Measurements from ENCODE around the gene KLHL5. TPM values are rescaled to one million over a fixed set of nuclear protein-coding genes. Genes with fewer than 3 reads are reported as not detected.

KLHL5 gene, protein sequence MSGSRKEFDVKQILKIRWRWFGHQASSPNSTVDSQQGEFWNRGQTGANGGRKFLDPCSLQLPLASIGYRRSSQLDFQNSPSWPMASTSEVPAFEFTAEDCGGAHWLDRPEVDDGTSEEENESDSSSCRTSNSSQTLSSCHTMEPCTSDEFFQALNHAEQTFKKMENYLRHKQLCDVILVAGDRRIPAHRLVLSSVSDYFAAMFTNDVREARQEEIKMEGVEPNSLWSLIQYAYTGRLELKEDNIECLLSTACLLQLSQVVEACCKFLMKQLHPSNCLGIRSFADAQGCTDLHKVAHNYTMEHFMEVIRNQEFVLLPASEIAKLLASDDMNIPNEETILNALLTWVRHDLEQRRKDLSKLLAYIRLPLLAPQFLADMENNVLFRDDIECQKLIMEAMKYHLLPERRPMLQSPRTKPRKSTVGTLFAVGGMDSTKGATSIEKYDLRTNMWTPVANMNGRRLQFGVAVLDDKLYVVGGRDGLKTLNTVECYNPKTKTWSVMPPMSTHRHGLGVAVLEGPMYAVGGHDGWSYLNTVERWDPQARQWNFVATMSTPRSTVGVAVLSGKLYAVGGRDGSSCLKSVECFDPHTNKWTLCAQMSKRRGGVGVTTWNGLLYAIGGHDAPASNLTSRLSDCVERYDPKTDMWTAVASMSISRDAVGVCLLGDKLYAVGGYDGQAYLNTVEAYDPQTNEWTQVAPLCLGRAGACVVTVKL
- polyA plus RNA-seq (33.8 TPM in 2 replicates), polyA minus RNA-seq (74.0 and 87.7 TPM in 2 replicates)

DNA sequence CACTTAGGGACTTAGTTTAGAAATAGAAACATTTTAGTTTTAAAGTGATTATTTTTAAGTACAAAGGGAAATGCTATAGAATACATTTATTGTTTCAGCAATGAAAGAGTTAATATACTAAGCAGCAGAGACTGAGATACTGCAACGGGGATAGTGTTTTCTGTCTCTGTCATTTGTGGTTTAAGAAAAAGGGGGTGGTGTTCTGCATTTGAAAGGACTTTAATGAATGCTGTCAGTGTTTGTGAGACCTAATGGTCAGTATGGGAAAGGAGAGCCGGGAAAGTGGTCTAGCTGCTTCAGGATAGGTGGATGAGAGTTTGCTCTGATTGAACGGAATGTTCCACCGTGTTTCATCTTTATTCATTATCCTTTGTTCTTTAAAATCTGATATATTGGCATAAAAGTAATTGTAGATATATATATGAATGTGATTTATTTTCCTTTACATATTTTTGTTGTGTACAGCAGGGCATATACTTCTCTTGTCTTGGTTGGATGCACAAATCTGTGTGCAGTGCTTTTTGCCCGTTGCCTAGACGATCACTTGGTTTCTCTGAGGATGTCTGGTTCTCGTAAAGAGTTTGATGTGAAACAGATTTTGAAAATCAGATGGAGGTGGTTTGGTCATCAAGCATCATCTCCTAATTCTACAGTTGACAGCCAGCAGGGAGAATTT is at the start of gene KLHL5:
Gene KLHL5 (plus strand): TSS at position 139 of the 676 bp plus-strand sequence. CDS start 421 bp downstream, at position 560.
- H3F3A ChIP-seq (ENCODE audit: insufficient read depth, low read length, poor library complexity, severe bottlenecking): peaks cover 4% of the 10 kb centered on the region
- H3K36me3 ChIP-seq (ENCODE audit: insufficient read depth, low read length): no peaks in the 10 kb centered on the region
- H3K9ac ChIP-seq (ENCODE audit: low read length): peak within 1 kb of the TSS; percentile 57
- H3K27me3 ChIP-seq (ENCODE audit: insufficient read depth, low read depth, low read length): no peaks in the 10 kb centered on the region
- H3K79me2 ChIP-seq (replicated peaks; ENCODE audit: insufficient read depth, low read length): peaks cover 39% of the 10 kb centered on the region
- peak within 1 kb of the TSS; percentile 70 for H3K27ac ChIP-seq (ENCODE audit: low read length)
- TF ChIP-seq EZH2 (IDR thresholded peaks at IDR 0.05; ENCODE audit: borderline replicate concordance, insufficient read depth, low read length, poor library complexity, severe bottlenecking): no peak
- no peak for TF ChIP-seq EP300 (conservative IDR thresholded peaks at IDR 0.05; ENCODE audit: poor library complexity, severe bottlenecking)
- no peak for TF ChIP-seq TAF1 (IDR thresholded peaks at IDR 0.05; ENCODE audit: low read depth)
- no peak for TF ChIP-seq SMC3 (conservative IDR thresholded peaks at IDR 0.05; ENCODE audit: poor library complexity)
- peak; percentile 54 for TF ChIP-seq MXI1 (conservative IDR thresholded peaks at IDR 0.05; ENCODE audit: poor library complexity, severe bottlenecking)
- TF ChIP-seq, protein P1, sequence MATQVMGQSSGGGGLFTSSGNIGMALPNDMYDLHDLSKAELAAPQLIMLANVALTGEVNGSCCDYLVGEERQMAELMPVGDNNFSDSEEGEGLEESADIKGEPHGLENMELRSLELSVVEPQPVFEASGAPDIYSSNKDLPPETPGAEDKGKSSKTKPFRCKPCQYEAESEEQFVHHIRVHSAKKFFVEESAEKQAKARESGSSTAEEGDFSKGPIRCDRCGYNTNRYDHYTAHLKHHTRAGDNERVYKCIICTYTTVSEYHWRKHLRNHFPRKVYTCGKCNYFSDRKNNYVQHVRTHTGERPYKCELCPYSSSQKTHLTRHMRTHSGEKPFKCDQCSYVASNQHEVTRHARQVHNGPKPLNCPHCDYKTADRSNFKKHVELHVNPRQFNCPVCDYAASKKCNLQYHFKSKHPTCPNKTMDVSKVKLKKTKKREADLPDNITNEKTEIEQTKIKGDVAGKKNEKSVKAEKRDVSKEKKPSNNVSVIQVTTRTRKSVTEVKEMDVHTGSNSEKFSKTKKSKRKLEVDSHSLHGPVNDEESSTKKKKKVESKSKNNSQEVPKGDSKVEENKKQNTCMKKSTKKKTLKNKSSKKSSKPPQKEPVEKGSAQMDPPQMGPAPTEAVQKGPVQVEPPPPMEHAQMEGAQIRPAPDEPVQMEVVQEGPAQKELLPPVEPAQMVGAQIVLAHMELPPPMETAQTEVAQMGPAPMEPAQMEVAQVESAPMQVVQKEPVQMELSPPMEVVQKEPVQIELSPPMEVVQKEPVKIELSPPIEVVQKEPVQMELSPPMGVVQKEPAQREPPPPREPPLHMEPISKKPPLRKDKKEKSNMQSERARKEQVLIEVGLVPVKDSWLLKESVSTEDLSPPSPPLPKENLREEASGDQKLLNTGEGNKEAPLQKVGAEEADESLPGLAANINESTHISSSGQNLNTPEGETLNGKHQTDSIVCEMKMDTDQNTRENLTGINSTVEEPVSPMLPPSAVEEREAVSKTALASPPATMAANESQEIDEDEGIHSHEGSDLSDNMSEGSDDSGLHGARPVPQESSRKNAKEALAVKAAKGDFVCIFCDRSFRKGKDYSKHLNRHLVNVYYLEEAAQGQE (IDR thresholded peaks at IDR 0.05; ENCODE audit: borderline replicate concordance): no peak
- TF ChIP-seq POLR2AphosphoS5 (IDR thresholded peaks at IDR 0.05): no peak
- peak; percentile 9 for TF ChIP-seq RAD21 (conservative IDR thresholded peaks at IDR 0.05)
- TF ChIP-seq, protein P2, sequence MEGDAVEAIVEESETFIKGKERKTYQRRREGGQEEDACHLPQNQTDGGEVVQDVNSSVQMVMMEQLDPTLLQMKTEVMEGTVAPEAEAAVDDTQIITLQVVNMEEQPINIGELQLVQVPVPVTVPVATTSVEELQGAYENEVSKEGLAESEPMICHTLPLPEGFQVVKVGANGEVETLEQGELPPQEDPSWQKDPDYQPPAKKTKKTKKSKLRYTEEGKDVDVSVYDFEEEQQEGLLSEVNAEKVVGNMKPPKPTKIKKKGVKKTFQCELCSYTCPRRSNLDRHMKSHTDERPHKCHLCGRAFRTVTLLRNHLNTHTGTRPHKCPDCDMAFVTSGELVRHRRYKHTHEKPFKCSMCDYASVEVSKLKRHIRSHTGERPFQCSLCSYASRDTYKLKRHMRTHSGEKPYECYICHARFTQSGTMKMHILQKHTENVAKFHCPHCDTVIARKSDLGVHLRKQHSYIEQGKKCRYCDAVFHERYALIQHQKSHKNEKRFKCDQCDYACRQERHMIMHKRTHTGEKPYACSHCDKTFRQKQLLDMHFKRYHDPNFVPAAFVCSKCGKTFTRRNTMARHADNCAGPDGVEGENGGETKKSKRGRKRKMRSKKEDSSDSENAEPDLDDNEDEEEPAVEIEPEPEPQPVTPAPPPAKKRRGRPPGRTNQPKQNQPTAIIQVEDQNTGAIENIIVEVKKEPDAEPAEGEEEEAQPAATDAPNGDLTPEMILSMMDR (IDR thresholded peaks at IDR 0.05; ENCODE audit: poor library complexity, severe bottlenecking): no peak
- H3K4me3 ChIP-seq (ENCODE audit: low read length): peak within 1 kb of the TSS; percentile 69
- H3K4me2 ChIP-seq (ENCODE audit: low read length): peak within 1 kb of the TSS; percentile 75
- no peaks in the 10 kb centered on the region for H4K20me1 ChIP-seq (ENCODE audit: insufficient read depth)
- peak within 1 kb of the TSS; percentile 43 for H2AFZ ChIP-seq (ENCODE audit: low read depth, low read length)
- H3K9me2 ChIP-seq (ENCODE audit: insufficient read depth, low read length): no peaks in the 10 kb centered on the region
- no peaks in the 10 kb centered on the region for H3K9me3 ChIP-seq (ENCODE audit: low read length)

DNA sequence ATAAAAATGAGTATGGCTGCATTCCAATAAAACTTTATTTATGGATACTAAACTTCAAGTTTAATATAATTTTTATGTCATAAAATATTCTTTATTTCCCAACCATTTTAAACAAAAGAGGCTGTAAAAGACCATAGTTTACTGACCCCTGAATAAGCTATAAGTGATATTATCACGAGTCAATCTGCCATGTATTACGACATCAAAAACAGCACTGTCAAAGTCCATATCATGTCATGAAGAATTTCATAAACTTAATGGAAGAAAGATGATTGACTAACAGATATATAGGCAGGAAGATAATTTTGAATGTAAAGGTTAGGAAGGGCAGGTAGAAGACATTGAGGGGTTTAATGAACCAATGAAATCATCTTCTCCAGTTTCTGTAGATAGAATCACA is 48.0 kb upstream of the KLHL5 start:
- H3K79me2 ChIP-seq (replicated peaks; ENCODE audit: insufficient read depth, low read length): no peaks in the 10 kb centered on the region
- no peaks in the 10 kb centered on the region for H3K9me2 ChIP-seq (ENCODE audit: insufficient read depth, low read length)
- no peak overlapping the region for H3K9ac ChIP-seq (ENCODE audit: low read length)
- H3K36me3 ChIP-seq (ENCODE audit: insufficient read depth, low read length): no peaks in the 10 kb centered on the region
- H3K4me2 ChIP-seq (ENCODE audit: low read length): no peak overlapping the region
- H3K4me3 ChIP-seq (ENCODE audit: low read length): no peak overlapping the region
- no peaks in the 10 kb centered on the region for H4K20me1 ChIP-seq (ENCODE audit: insufficient read depth)
- TF ChIP-seq RAD21 (conservative IDR thresholded peaks at IDR 0.05): no peak
- TF ChIP-seq MXI1 (conservative IDR thresholded peaks at IDR 0.05; ENCODE audit: poor library complexity, severe bottlenecking): no peak
- TF ChIP-seq TAF1 (IDR thresholded peaks at IDR 0.05; ENCODE audit: low read depth): no peak
- TF ChIP-seq, protein P2 (IDR thresholded peaks at IDR 0.05; ENCODE audit: poor library complexity, severe bottlenecking): no peak
- TF ChIP-seq EP300 (conservative IDR thresholded peaks at IDR 0.05; ENCODE audit: poor library complexity, severe bottlenecking): no peak
- TF ChIP-seq SMC3 (conservative IDR thresholded peaks at IDR 0.05; ENCODE audit: poor library complexity): no peak
- TF ChIP-seq POLR2AphosphoS5 (IDR thresholded peaks at IDR 0.05): no peak
- TF ChIP-seq, protein P1 (IDR thresholded peaks at IDR 0.05; ENCODE audit: borderline replicate concordance): no peak
- no peak for TF ChIP-seq EZH2 (IDR thresholded peaks at IDR 0.05; ENCODE audit: borderline replicate concordance, insufficient read depth, low read length, poor library complexity, severe bottlenecking)
- no peak overlapping the region for H2AFZ ChIP-seq (ENCODE audit: low read depth, low read length)
- no peaks in the 10 kb centered on the region for H3F3A ChIP-seq (ENCODE audit: insufficient read depth, low read length, poor library complexity, severe bottlenecking)
- H3K9me3 ChIP-seq (ENCODE audit: low read length): no peaks in the 10 kb centered on the region
- no peaks in the 10 kb centered on the region for H3K27me3 ChIP-seq (ENCODE audit: insufficient read depth, low read depth, low read length)
- no peak overlapping the region for H3K27ac ChIP-seq (ENCODE audit: low read length)

Data from neural cell (in vitro differentiated cells).